Peyer's patch (tissue), 4 donors: Measurements from ENCODE around the gene OLR1. TPM values are rescaled to one million over a fixed set of nuclear protein-coding genes. Genes with fewer than 3 reads are reported as not detected.

Experiments used
- DNase-seq, 3 donors: peaks; one replicate each; pipeline ENCODE4 v3.0.0-alpha.2; 2017 to 2019
- H3K27ac ChIP-seq, 4 donors: fragments of 200-600 bp; sonication (generic); one replicate each; pipeline ENCODE4 v1.5.1; 2016 to 2019
- H3K27me3 ChIP-seq, 2 donors: fragments of 200-600 bp; sonication (generic); one replicate each; pipeline ENCODE4 v1.5.1; 2019
- H3K36me3 ChIP-seq, 3 donors: fragments of 200-600 bp; sonication (generic); one replicate each; pipeline ENCODE4 v1.5.1; 2016 to 2019
- H3K4me1 ChIP-seq, 4 donors: fragments of 200-600 bp; sonication (generic); one replicate each; pipeline ENCODE4 v1.5.1; 2016 to 2019
- H3K4me3 ChIP-seq, 4 donors: fragments of 200-600 bp; sonication (generic); 1 replicate in 3 of 4; 2 replicates in 1 of 4; pipeline ENCODE4 v1.5.1; 2016 to 2019; ENCODE audit warnings: mild to moderate bottlenecking in 1 of 4
- H3K9me3 ChIP-seq, 4 donors: fragments of 200-600 bp; sonication (generic); one replicate each; pipeline ENCODE4 v1.5.1; 2016 to 2019; ENCODE audit warnings: mild to moderate bottlenecking in 1 of 4
- POLR2A ChIP-seq, 2 donors: fragments of 450-650 bp; IDR thresholded peaks; one replicate each; pipeline ENCODE4 v1.5.1; 2017; ENCODE audit warnings: antibody characterized with exemption in 2 of 2, mild to moderate bottlenecking in 2 of 2, moderate library complexity in 2 of 2
- total RNA-seq, 4 donors: library from RNA; depleted of rRNA; stranded (reverse); fragments of >200 nt; gene quantifications; one replicate each; pipeline ENCODE4 v1.1.0, GENCODE V29; 2016
- TF ChIP-seq, protein P1 (sequence below), 6 experiments: fragments of 450-650 bp in 4 of 6; fragments of 200-600 bp in 2 of 6; sonication (generic) in 1 of 6; IDR thresholded peaks; one replicate each; pipeline ENCODE4 v1.5.1; 2017 to 2019; ENCODE audit warnings: antibody characterized with exemption in 6 of 6, mild to moderate bottlenecking in 3 of 6, moderate library complexity in 1 of 6

The OLR1 gene
- total RNA-seq, 4 donors from 2014 or later: not detected

DNA sequence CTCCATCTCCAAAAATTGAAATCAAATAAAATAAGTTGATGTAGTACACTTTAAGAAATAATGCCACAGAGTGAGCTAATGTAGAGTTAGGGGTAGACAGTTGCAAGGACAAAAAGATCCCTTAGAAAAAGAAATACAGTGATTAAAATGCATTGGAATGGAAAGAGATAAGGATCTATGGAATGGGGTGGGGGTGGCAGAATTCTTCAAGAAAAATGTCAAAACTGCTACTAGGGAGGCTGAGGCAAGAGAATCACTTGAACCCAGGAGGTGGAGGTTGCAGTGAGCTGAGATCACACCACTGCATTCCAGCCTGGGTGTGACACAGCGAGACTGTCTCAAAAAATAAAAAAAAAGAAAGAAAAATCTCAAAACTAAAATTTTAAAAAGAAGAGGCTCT, 6.5 kb downstream of the OLR1 start:
- Histone ChIP-seq H3K27me3 (no peaks in the 10 kb centered on the region), H3K4me1 (no peaks in the 10 kb centered on the region), H3K36me3 (no peaks in the 10 kb centered on the region), H3K27ac (no peak overlapping the region), H3K9me3 (no peaks in the 10 kb centered on the region), H3K4me3 (no peak overlapping the region)
- DNase-seq: no peak
- TF ChIP-seq, protein P1, sequence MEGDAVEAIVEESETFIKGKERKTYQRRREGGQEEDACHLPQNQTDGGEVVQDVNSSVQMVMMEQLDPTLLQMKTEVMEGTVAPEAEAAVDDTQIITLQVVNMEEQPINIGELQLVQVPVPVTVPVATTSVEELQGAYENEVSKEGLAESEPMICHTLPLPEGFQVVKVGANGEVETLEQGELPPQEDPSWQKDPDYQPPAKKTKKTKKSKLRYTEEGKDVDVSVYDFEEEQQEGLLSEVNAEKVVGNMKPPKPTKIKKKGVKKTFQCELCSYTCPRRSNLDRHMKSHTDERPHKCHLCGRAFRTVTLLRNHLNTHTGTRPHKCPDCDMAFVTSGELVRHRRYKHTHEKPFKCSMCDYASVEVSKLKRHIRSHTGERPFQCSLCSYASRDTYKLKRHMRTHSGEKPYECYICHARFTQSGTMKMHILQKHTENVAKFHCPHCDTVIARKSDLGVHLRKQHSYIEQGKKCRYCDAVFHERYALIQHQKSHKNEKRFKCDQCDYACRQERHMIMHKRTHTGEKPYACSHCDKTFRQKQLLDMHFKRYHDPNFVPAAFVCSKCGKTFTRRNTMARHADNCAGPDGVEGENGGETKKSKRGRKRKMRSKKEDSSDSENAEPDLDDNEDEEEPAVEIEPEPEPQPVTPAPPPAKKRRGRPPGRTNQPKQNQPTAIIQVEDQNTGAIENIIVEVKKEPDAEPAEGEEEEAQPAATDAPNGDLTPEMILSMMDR (IDR thresholded peaks at IDR 0.05): no peak
- TF ChIP-seq POLR2A (IDR thresholded peaks at IDR 0.05): no peak

DNA sequence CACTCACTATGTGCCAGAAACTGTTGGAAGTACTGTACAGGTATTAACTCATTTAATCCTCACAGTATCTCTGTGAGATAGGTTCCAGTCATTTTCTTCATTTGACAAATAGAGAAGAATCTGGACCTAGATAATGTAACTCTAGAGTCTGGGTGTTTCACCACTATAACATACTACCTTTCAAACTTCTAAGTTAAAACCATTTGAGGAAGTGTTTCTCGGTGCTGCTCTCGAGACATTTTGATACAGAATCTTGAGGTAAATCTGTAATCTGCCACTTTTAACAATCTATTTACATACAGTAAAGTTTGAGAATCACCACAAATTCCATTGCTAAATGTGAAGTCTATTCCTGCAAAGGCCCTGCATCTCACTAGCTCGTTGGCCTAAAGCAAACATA, 8.8 kb downstream of the OLR1 start:
- no peak for DNase-seq
- H3K9me3 ChIP-seq: no peaks in the 10 kb centered on the region
- H3K36me3 ChIP-seq: no peaks in the 10 kb centered on the region
- H3K27ac ChIP-seq: no peak overlapping the region
- H3K4me1 ChIP-seq: no peaks in the 10 kb centered on the region
- no peaks in the 10 kb centered on the region for H3K27me3 ChIP-seq
- TF ChIP-seq POLR2A (IDR thresholded peaks at IDR 0.05): no peak
- TF ChIP-seq, protein P1 (IDR thresholded peaks at IDR 0.05): no peak
- no peak overlapping the region for H3K4me3 ChIP-seq

DNA sequence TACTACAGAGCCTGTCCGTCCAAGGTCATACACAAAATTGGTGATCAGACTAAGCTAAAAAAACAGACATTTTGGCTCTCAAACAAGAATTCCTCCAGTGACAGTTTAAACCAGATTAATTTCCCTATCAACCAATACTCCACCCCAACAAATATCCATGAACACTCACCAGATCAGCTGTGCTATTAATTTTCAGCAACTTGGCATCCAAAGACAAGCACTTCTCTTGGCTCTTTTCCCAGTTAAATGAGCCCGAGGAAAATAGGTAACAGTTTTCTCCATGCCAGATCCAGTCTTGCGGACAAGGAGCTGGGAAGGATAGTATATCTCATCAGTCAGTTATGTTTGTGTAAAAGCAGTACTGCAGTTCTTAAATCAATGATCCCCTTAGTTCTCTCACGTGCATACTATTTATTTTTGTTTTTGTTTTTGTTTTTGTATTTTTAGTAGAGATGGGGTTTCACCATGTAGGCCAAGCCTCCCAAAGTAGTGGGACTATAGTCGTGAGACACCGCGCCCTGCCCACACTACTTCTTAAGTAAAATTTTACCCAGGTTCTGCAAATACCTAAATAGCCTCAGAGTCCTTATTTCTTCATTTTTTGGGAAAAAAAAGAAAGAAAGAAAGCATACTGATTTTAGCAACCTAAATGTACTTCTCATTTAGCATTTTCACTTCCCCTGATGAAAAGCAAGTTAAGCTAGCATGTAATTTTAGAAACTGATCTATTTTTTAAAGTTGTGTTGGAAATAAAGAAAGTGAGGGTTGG, 11.1 kb downstream of the OLR1 start:
- no peaks in the 10 kb centered on the region for H3K27me3 ChIP-seq
- DNase-seq: no peak
- TF ChIP-seq POLR2A (IDR thresholded peaks at IDR 0.05): no peak
- TF ChIP-seq, protein P1 (IDR thresholded peaks at IDR 0.05): no peak
- no peak overlapping the region for H3K4me3 ChIP-seq
- no peaks in the 10 kb centered on the region for H3K36me3 ChIP-seq
- H3K9me3 ChIP-seq: no peaks in the 10 kb centered on the region
- no peaks in the 10 kb centered on the region for H3K4me1 ChIP-seq
- no peak overlapping the region for H3K27ac ChIP-seq

DNA sequence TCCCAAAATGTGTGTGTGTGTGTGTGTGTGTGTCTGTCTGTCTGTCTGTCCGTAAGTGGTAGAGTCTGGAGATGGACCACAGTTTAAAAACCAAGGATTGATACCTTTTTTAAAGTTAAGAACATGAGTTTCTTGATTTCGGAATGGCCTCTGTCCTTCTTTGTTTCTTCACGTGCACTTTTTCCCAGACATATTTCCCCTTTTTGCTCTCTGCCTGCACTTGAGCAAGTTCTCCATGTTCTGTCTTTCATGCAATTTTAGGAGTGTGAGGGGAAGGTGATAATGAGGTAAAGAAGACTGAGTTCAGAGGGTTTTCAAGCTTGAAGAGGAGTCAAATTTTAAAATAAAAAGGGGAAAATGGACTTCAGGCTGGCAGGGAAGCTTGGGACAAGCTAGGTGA, 12.7 kb downstream of the OLR1 start:
- H3K27me3 ChIP-seq: no peaks in the 10 kb centered on the region
- H3K27ac ChIP-seq: no peak overlapping the region
- DNase-seq: no peak
- no peaks in the 10 kb centered on the region for H3K9me3 ChIP-seq
- no peaks in the 10 kb centered on the region for H3K4me1 ChIP-seq
- TF ChIP-seq, protein P1 (IDR thresholded peaks at IDR 0.05): no peak
- no peak for TF ChIP-seq POLR2A (IDR thresholded peaks at IDR 0.05)
- H3K4me3 ChIP-seq: no peak overlapping the region
- H3K36me3 ChIP-seq: no peaks in the 10 kb centered on the region

DNA sequence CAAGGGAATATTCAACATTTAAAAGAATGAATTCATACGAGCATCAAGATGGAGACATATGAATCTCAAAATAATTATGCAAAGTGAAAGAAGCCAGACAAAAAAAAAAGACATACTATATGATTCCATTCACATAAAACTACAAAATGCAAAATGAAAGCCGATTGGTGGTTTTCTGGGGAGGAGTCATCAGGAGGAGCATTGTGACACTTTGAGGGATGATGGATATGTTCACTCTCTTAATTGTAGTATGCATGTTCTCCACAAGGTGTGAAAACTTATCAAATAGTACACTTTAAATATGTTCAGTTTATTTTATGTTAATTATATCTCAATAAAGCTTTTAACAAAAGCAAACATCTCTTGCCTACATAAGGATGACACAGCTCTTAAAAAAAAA, 13.5 kb downstream of the OLR1 start:
- Histone ChIP-seq H3K27ac (no peak overlapping the region), H3K4me1 (peaks cover 0 to 3% (median 0%) of the 10 kb centered on the region in 4 donors), H3K9me3 (no peaks in the 10 kb centered on the region), H3K4me3 (no peak overlapping the region), H3K36me3 (no peaks in the 10 kb centered on the region), H3K27me3 (no peaks in the 10 kb centered on the region)
- no peak for DNase-seq
- TF ChIP-seq, protein P1 (IDR thresholded peaks at IDR 0.05): peak in 1 of 6 experiments; percentile 13
- TF ChIP-seq POLR2A (IDR thresholded peaks at IDR 0.05): no peak
